Omental fat pad (tissue), 4 donors: ENCODE measurements around the gene TSPYL2. TPM values are rescaled to one million over a fixed set of nuclear protein-coding genes. Genes with fewer than 3 reads are reported as not detected.

Experiments
- ATAC-seq: fragments of 150-250 bp; one replicate; pipeline ENCODE4 v1.9.1; 2016; ENCODE audit warnings: mild to moderate bottlenecking, moderate library complexity; ENCODE audit not compliant: low FRiP score
- DNase-seq: peaks from one replicate; pipeline ENCODE4 v3.0.0-alpha.2; 2019; ENCODE audit warnings: low spot score
- total RNA-seq, 4 donors: library from RNA; depleted of rRNA; stranded (reverse); fragments of >200 nt; gene quantifications; one replicate each; pipeline ENCODE4 v1.1.0, GENCODE V29; 2016
- TF ChIP-seq, protein P1 (sequence below), 3 donors: fragments of 450-650 bp; IDR thresholded peaks; one replicate each; pipeline ENCODE4 v1.5.1; 2016 to 2017; ENCODE audit warnings: antibody characterized with exemption in 3 of 3, mild to moderate bottlenecking in 3 of 3, moderate library complexity in 2 of 3

TSPYL2 gene
- total RNA-seq, 4 donors from 2014 or later, result 30.9 to 127 (median 53.9) TPM

DNA sequence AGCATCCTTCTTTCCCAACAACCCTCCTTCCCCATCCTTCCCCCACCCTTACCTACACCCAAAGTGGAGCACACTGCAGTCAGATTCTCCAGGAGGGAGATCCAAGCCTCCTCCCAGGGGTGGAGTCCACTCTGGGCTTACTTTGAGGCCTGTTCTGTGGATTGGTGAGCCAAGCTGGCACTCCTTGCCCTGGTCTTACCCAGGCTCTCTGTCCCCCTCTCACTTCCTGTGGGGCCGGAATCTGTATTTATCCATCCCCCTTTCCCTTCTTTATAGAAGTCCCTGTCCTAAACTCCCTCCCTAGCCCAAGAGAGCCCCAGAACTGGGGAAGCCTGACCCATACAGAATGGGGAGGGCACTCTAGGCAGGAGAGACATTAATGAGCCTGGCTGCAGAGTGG, 3.2 kb upstream of the TSPYL2 start:
- TF ChIP-seq, protein P1, sequence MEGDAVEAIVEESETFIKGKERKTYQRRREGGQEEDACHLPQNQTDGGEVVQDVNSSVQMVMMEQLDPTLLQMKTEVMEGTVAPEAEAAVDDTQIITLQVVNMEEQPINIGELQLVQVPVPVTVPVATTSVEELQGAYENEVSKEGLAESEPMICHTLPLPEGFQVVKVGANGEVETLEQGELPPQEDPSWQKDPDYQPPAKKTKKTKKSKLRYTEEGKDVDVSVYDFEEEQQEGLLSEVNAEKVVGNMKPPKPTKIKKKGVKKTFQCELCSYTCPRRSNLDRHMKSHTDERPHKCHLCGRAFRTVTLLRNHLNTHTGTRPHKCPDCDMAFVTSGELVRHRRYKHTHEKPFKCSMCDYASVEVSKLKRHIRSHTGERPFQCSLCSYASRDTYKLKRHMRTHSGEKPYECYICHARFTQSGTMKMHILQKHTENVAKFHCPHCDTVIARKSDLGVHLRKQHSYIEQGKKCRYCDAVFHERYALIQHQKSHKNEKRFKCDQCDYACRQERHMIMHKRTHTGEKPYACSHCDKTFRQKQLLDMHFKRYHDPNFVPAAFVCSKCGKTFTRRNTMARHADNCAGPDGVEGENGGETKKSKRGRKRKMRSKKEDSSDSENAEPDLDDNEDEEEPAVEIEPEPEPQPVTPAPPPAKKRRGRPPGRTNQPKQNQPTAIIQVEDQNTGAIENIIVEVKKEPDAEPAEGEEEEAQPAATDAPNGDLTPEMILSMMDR (IDR thresholded peaks at IDR 0.05), result no peak
- no peak for DNase-seq
- ATAC-seq, result no peak

DNA sequence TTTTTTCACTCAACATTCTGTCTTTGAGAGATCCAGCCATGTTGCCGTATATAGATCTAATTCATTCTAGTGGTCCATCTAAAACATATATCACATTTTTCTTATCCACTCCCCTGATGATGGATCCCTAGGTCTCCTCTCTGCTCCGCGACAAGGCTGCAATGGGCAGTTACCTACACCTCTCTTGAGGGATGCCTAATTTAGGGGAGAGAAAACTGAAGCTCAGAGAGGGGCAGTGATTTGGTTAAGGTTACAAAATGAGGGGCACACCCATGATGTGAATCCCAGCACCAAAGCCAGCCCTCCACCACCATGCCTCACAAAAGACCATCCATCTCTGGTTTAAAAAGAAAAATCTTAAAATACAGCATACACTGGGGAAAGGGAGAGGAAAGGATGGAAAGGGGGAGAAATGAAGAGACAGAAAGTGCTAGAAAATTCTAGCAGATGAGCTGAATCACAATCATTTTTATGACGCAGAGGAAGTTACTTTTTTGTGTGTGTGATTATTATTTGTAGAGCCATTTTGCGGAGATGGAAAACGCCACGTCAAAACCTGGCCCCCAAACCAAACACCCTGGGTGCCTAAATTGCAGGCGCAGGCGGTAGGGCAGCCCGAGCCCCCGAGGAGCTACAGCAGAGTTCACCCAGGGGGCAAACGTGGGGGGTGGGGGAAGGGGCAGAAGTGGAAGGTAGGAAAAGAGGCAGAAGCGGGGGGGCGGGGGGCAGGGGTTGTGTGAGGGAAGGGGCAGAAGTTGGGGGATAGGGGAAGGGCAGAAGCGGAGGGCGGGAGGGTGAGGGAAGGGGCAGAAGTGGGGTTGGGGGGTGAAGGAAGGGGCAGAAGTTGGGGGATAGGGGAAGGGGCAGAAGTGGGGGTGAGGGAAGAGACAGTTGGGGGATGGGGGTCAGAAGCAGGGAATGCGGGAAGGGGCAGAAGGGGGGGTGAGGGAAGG, 1.3 kb upstream of the TSPYL2 start:
- ATAC-seq (no peak), DNase-seq (no peak)
- TF ChIP-seq, protein P1 (IDR thresholded peaks at IDR 0.05), result no peak

DNA sequence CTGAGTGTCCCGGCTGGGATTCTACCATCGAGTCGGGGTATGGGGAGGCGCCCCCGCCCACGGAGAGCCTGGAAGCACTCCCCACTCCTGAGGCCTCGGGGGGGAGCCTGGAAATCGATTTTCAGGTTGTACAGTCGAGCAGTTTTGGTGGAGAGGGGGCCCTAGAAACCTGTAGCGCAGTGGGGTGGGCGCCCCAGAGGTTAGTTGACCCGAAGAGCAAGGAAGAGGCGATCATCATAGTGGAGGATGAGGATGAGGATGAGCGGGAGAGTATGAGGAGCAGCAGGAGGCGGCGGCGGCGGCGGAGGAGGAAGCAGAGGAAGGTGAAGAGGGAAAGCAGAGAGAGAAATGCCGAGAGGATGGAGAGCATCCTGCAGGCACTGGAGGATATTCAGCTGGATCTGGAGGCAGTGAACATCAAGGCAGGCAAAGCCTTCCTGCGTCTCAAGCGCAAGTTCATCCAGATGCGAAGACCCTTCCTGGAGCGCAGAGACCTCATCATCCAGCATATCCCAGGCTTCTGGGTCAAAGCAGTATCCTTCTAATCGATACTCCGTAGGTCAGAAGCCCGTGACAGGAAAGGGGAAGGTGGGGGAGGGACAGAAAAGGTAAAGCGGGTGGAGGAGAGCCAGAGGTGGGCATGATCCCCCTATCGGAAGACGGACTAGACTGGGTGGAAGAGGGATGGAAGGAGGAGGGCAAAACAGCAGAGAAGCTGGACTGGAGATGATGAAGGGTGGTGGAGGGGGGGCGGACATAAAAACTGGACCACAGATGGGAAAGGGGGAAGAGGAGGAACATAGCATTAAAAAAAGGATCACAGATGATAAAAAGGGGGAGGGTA, 828 bp downstream of the TSPYL2 start:
- DNase-seq (no peak), ATAC-seq (no peak)
- TF ChIP-seq, protein P1 (IDR thresholded peaks at IDR 0.05), result no peak

DNA sequence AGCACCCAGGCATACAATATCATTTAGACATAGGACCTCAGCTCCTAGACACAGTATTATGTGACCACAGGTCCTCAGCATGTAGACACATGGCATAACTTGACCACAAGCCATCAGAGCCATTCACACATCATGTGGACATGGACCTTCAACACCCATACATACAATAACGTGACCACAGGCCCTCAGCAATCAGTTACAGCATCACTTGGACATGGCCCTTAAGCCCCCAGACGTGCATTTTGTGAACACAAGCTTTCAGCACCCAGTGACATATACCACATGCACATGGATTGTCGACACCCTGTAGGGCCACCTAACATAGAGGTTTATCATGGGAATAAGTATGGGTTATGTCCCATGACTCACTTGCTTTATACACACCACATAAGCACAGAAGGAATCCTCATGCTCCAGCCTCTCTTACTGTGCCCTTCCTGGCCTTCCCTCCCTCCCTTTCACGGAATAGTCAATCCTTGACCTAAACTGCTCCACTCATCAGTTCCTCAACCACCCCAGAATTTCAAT, 1.9 kb downstream of the TSPYL2 start:
- DNase-seq, result no peak
- no peak for ATAC-seq
- TF ChIP-seq, protein P1 (IDR thresholded peaks at IDR 0.05), result no peak

DNA sequence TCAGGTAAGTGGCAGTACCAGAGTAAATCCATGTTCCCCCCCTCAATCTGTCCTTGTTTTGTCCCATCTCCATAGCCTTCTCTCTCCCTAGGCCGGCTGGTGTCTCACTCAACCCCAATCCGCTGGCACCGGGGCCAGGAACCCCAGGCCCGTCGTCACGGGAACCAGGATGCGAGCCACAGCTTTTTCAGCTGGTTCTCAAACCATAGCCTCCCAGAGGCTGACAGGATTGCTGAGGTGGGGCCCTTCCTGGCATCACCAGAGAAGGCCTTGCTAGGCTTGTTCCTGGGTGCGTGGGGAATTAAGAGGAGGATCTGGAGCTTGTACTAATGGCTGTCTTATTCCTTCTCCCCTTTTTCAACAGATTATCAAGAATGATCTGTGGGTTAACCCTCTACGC, 2.7 kb downstream of the TSPYL2 start:
- TF ChIP-seq, protein P1 (IDR thresholded peaks at IDR 0.05), result no peak
- ATAC-seq (no peak), DNase-seq (no peak)

DNA sequence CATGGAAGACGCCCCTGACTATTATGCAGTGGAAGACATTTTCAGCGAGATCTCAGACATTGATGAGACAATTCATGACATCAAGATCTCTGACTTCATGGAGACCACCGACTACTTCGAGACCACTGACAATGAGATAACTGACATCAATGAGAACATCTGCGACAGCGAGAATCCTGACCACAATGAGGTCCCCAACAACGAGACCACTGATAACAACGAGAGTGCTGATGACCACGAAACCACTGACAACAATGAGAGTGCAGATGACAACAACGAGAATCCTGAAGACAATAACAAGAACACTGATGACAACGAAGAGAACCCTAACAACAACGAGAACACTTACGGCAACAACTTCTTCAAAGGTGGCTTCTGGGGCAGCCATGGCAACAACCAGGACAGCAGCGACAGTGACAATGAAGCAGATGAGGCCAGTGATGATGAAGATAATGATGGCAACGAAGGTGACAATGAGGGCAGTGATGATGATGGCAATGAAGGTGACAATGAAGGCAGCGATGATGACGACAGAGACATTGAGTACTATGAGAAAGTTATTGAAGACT, 3.6 kb downstream of the TSPYL2 start:
- ATAC-seq (no peak), DNase-seq (no peak)
- TF ChIP-seq, protein P1 (IDR thresholded peaks at IDR 0.05), result no peak
